8988T (cell line): ENCODE results near the gene CALM1.

Source experiments
- DNase-seq: peaks from one replicate; pipeline ENCODE4 v3.0.0; 2011

Gene CALM1

DNA sequence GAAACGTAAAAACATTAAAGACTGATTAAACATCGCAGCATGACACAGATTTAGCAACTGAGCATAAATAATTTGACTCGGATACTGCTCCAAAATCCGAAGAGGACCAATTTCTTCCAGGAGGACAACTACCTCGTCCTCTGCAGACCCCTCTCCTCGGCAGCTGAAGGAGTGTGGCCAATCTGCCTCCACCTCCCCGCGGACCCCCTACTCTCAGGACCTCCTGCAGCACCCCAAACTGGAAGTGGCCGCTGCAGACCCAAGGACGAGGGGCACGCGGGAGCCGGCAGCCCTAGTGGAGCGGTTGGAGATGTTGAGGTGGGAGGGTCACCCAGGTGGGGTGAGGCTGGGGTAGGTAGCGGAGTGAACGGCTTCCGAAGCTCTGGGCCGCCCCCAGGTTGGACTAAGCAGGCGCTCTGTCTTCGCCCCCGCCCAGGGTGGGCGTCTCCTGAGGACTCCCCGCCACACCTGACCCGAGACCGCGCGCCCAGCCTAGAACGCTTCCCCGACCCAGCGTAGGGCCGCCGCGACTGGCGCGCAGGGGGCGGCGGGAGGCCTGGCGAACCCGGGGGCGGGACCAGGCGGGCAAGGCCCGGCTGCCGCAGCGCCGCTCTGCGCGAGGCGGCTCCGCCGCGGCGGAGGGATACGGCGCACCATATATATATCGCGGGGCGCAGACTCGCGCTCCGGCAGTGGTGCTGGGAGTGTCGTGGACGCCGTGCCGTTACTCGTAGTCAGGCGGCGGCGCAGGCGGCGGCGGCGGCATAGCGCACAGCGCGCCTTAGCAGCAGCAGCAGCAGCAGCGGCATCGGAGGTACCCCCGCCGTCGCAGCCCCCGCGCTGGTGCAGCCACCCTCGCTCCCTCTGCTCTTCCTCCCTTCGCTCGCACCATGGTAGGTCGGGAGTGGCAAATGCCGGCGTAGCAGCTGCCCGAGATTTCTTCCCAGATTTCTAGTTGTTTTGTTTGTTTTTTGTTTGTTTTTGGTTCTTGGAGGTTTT is at the start of gene CALM1:
Gene CALM1, plus strand, starts transcription at position 689 of the 999 bp plus-strand sequence. Its CDS starts 202 bp downstream, at position 891.
- peak; percentile 90 for DNase-seq

DNA sequence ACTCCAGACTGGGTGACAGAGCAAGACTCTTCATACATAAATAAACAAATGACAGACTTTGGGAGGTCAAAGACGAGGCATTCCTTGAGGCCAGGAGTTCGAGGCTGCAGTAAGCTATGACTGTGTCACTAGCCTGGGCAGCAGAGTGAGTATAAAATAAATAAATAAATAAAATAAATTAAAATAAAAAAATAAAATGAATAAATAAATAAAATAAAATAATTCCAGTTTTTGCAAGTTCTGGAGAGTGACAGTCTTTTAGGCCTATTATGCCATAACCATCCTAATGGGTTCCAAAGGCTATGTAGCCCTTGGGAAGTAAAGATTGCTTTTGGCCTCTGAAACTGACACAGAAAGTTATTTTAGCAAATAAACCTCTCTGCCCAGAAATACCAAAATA is 48.6 kb upstream of the CALM1 start:
- no peak for DNase-seq

DNA sequence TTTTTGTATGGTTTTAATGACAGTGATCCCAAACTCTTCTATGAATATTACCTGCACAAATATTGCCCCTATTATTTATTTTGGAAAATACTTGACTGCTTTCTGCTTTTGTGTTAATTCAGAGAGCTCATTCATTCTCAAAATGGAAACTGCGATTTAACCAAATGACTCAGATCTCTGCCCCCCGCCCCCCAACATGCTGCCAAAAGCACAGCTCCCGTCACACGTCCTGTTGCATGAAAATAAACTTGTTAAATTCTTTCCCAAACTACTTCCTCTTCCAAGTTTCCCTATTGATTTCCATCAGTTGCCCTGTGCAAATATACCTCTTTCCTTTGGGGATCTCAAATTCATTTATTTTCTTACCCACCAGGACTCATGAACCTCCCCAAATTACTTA is 47.1 kb upstream of the CALM1 start:
- DNase-seq: no peak

DNA sequence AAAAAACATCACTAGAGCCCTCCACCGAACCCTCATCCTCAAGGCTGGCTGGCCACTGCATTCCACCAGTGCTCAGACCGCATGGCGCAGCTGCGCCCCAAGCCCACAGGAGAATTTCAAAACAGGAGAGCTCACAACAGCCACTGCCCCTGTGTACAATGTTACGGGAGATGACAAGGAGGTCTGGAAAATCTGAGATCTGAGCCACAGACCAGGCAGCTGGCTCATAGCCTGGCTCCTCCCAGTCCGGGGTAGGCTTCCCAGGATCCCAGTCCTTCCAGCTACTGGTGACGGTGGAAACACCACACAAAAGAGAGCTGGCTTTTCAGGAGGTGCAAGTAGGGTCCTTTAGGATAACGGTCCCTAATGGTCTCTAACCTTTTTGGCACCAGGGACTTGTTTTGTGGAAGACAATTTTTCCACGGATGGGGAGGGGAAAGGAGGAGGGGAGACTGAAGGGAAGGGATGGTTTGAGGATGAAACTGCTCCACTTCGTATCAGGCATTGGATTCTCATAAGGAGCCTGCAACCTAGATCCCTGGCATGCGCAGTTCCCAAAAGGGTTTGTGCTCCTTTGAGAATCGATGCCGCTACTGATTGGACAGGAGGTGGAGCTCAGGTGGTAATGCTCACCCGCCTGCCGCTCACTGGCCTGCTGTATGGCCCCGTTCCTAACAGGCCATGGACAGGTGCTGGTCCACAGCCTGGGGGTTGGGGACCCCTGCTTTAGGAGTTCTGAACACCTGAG is 42.1 kb upstream of the CALM1 start:
- DNase-seq: no peak

DNA sequence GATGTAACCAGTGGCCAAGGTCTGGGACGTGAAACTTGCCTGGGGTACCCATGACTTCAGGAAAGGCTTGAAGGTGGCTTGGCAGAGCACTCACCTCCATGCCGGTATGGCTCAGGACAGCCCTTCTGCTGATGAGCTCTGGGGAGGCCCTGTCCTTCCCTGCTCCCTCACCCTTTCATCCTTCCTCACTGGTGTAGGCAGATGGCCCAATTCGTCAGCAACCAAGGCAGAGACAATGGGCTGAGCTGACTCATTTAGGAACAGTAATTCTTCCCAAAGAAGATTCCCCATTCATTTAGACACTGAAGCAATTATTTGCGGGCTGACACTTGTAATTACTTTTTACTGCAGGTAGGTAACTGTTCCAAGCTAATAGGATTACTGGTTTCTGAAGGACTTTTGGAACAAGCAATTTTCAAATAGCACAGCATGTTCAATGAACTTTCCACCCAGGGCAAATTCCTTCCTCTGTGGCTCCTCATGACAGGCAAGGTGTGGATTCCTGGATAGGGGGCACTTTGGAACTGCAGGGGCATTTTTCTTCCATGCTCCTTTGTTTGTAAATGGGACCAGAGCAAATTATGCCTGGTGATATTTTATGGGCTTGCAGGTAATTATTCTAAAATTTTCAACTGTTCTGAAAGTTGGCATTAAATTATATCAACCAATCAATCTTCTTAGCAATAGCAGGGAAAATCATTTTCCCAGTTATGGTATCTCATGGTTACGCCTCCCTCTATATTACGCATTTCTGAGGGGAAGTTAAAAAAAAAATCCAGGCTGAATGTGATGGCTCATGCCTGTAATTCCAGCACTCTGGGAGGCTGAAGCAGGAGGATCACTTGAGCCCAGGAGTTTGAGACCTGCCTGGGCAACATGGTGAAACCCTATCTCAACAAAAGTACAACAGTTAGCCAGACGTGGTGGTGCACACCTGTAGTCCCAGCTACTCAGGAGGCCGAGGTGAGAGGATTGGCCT is 41.0 kb upstream of the CALM1 start:
- DNase-seq: no peak

DNA sequence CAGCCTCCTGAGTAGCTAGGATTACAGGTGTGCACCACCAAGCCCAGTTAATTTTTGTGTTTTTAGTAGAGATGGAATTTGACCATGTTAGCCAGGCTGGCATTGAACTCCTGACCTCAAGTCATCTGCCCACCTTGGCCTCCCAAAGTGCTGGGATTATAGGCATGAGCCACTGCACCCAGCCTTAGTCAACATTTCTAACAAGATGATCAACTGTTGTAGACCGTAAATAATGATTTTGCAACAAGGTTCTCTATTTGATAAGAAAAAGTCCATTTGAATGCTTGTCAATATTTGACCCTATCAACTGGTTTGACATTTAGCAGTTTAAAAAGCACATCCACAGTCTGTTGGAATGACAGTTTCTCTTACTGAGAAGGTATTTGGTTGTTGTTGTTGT is 39.9 kb upstream of the CALM1 start:
- DNase-seq: no peak

DNA sequence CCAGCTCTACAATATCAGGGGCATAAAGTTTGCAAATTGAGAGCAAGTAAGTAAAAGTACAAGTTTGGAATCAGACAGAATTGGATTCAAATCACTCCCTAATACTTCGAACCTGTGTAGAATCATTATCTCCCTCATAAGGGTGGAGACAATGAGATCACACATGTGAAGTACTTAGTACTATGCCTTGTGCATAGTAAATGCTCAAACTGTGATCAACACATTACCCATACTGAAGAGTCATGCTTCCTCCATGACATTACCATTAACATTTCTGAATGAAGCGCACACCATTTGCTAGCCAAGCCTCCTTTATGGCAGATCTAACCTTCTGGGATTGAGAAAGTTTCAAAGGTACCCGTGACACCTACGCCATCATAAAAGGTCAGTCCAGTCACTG is 38.5 kb upstream of the CALM1 start:
- no peak for DNase-seq

DNA sequence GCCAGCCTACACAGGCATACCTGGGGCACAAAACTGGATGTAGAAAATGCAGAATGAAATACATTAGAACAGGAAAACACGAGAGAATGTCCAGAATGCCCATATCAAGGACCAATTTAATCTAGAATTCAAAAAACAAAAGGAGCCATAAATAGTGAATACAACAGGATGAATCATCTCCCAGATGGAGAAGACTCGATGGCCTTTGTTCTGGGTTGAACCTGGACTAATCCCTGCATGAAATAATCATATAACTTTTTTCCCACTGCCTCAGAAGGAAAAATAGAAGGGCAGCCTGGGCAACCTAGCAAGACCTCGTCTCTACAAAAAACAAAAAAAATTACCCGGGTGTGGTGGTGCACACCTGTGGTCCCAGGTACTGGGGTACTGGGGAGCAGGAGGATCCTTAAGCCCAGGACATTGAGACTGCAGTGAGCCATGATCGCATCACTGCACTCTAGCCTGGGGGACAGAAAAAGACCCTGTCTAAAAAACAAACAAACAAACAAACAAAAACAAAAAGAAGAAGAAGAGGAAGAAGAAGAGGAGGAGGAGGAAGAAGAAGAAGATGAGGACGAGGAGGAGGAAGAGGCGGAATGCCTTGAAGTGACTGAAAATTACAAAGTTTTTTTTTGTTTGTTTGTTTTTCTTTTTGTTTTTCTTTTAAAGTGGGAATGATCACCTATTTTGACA is 34.8 kb upstream of the CALM1 start:
- DNase-seq: no peak

DNA sequence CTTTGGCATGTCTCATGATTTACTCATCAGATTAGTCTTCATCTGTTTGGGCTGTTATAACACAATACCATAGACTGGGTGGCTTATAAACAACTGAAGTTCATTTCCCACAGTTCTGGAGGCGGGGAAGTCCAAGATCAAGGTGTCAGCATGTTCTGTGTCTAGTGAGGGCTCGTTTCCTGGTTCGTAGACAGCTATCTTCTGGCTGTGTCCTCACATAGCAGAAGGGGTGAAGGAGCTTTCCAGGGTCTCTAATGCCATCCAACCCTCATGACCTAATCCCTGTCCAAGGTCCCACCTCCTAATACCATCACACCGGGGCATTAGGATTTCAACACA is 34.3 kb upstream of the CALM1 start:
- DNase-seq: no peak

DNA sequence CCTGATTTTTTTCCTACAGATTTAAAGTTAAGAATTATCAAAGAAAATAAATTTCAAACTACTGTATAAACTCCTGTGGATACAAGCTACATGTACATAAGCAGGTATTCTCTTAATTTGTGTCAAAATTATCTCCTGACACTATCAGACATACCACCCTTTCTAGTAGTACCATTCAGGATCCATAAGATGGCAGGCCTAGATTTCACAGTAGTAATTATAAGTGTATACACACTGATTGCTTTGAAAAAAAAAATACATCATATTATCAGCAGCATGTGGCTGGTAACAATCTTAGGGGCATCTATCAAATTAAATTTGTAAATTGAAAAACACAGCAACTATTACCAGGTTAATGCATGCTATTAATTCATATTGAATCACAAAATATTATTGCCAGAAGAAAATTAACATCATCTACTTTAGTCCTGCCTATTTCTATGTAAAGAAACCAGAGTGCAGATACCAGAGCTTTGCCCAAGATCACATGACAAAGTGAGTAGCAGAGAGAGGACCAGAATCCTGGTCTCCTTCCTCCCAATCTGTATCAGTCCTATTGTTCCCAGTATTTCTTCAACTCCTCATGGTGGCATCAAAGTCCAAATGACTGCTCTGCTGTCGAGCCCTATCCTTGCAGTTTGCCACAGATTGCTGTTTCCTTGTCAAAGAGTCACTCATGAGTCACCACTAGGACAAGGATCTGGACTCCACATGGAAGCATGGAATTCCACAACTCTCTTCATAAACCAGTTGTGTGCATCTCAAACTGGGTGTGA is 27.7 kb upstream of the CALM1 start:
- no peak for DNase-seq

DNA sequence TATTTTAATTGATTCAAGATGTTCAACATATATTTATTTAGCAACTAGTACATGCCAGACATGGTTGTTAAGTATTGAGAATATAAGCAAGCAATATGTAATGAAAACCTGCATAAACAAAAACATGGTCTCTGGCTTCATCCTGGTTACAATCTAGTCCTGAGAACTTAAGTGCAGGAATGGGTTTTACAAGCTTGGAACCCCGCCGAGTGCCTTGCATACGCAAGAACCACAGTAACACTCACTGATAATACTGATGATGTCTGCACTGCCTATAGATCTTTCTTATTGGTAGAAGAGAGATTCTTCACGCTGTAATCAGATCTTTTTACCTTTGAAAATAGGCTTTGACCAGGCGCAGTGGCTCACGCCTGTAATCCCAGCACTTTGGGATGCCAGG is 22.9 kb upstream of the CALM1 start:
- DNase-seq: no peak

DNA sequence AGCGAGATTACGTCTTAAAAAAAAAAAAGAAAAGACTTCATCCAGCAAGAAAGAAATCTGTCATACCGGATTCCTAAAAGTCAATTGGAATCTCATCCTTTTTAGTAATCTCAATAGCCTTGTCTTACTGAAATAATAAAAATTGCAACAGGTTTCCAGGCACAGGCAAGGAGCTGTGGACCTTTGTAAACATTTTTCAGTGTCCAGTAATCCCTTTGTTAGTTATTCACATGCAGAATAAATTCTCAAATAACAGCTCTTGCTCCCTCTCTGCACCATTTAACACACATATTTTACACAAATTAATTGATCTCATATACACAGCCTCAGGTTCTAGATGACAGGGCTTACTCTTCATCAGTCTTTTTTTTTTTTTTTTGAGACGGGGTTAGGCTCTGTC is 22.0 kb upstream of the CALM1 start:
- DNase-seq: no peak

DNA sequence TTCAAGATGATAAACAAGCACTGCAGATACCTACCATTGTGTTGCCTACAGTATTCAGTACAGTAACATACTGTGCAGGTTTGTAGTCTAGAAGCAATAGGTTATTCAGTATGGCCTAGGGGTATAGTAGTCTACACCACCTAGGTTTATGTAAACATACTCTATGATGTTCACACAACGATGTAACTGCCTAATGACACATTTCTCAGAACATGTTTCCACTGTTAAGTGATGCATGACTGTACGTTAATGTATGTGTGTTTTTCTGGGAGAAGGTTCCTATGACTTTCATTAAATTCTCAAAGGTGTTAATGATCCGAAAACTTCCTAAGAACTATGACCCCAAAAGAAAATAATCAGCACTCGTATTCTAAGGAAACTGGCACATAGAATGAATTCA is 20.9 kb upstream of the CALM1 start:
- DNase-seq: no peak

DNA sequence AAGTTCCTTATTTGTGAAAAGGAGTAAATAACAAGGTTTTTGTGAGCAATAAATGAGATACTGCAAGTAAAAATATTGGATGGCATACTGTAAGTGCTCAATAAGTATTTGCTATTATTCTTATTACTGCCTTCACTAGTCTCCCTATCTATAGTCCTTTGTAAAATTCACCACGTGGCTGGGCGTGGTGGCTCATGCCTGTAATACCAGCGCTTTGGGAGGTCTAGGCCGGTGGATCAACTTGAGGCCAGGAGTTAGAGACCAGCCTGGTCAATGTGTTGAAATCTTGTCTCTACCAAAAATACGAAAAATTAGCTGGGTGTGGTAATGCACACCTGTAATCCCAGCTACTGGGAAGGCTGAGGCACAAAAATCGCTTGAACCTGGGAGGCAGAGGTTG is 18.6 kb upstream of the CALM1 start:
- no peak for DNase-seq

DNA sequence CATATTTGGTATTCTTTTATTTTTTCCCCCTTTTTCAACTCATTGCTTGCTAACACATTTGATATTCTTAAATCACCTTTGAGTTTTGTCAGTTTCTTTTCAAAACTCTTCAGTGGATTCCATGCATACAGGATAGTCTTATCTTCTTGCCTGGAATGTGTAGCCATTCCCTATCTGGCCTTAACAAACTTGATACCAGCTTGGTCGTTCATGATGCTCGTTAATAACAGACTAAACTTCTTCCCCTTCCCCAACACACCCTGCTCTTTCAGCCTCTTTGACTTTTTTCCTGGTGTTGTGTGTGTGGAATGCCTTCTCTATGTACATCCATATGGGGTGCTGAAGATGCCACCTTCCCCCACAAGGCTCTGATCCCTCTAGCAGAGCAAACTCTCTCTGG is 17.7 kb upstream of the CALM1 start:
- DNase-seq: no peak

DNA sequence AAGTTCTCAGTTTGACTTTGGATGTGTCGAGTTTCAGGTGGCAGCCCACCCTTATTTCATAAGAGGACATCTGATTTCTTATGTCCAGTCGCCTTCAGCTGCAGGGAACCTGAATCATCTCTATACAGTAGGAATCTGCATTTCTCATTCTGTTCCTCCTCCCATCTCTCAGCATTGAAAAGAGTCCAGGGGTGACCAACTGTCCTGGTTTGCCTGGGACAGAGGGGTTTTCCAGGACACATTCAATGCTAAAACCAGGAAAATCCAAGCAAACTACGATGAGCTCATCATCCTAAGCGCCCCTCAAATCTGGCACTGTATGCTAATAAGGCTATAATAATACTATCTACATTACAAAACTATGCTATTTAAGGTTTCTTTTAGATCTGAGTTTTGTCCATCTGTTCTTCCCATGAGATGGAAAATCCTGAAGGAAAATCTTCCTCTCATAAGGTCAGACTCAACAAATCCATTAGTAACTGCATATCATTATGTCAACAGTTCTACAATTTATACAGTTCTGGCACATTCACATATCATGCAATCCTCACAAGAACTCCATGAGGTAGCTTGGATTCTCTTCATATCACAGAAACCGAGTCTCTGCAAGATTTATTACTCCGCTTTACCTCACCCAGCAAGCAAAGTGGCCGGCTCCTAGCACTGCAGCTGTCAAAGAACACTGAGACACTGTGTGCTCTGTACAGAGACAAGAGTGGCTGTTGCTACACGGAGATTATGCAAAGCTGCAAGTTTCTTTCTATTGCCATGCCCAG is 15.6 kb upstream of the CALM1 start:
- DNase-seq: no peak

DNA sequence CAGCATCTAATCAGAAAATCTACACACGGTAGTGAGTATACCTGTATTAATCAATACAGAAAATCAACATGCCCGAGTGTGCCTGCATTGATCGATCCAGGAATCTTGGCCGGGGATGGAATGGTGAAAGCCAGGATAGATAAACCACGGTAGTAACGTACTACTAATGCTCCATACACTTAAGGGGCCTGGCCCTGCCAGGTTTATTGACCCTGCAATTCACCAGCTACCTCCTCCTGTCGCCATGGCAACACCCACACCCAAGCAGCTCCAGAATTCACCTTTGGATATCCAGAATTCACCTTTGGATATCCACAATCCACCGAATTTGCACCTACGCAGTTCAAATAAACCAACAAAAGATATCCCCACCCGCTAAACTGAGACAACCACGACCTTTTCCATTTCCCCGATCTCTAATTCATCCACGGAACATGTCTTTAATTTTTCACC is 14.8 kb upstream of the CALM1 start:
- no peak for DNase-seq

DNA sequence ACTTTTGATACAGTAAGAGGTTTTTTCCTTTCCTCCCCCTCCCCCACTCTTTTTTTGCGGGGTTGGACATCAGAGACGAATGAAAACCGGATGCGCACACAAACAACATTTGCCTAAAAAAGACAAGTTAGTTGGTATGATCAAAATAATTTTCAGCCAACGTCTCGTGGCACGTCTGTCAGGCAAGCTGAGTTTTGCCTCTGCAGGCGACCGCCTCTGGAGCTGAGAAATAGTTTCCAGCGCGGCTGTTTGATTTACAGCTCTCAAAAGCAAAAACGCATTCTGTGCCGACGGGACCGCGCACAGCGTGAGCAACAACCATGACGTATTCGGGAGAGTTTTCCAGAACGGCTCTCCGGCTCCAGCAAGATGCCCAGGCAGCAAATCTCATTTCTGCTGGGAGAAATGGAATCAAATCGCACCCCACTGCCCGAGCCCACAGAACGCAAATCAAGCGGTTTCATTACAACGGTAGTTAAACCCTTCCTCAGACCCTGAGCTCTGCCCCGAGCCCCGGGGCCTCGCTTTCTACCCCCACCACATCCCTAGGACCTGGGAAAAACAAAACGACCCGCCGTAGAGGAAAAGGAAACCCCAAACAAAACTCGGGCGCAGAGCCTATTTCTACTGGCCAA is 14.2 kb upstream of the CALM1 start:
- no peak for DNase-seq

DNA sequence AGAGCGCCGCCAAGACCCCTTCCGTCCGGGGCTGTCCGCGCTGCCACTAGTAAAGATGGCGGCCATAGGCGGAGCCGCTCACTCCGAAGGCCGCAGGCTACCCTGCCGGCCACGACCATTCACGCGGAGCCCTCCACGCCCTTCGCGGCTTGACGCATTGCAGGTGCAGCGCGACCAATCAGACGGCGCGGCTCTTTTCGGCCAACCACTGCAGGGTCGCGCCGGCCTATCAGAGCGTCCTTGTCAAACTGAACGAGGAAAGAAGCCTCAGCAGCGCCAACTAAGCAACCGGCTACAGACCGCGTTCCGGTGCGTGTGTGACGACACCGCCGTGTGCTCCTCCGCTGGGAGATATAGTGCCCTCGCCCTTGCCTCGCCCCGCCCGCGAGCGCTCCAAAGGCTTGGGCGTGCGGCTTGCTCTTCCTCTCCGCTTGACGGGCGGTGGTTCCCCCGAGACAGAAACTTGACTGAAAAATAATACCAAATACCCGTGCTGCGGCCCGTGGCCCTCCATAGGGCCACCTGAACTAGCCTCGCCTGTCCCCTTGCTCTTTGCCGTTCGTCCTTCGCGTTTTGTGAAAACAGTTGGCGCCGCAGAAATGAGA is 13.6 kb upstream of the CALM1 start:
- peak; percentile 81 for DNase-seq
